Cardiac septum (tissue), 1 donor: Measurements from ENCODE around the gene MAD1L1. TPM values are rescaled to one million over a fixed set of nuclear protein-coding genes. Genes with fewer than 3 reads are reported as not detected.

Experiments
- DNase-seq: peaks from one replicate; pipeline ENCODE4 v3.0.0-alpha.2; 2020; ENCODE audit warnings: low spot score
- intact Hi-C: fragments of 100-400 bp; cut with DNase I; formaldehyde crosslinking; loops from one replicate; pipeline ENCODE4 v1.14.0; 2022
- total RNA-seq: library from RNA; stranded (reverse); fragmentation: NEBNext Ultra II Directional; extraction: Animal tissue kit (Norgen Biotek cat#: 25700); gene quantifications from one replicate; pipeline ENCODE4 v1.2.1, GENCODE V29; 2021
- donor health status: DM: no; HTN: no; CAD: no.

The MAD1L1 gene
- total RNA-seq, 1 donor from 2014 or later: 13.5 TPM

- intact Hi-C loops: no loop called here
- DNase-seq: no peak
These were observed 26.7 kb upstream of the MAD1L1 start for GRCh38 chr7:2259480-2259879.

- intact Hi-C loops: no loop called here
- DNase-seq: no peak
These were observed 26.1 kb upstream of the MAD1L1 start for GRCh38 chr7:2258661-2259365.

DNA sequence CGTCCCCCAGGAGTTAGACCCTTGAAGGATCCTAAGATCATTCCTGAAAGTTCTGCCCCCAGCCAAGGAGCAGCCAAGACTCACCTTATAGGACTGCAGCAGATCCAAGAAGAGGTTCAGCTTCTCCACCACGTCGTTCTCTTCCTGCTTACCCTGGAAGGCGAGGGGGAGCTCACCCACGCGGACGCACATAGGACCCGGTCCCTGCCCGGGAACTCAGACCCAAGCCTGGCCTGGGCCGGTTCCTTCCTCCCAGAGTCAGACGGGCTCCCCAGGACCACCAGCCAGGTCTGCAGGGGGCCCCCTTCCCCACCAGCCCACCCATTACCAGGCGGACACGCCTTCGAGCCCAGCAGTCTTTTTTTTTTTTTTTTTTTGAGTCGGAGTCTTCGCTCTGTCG is 24.9 kb upstream of the MAD1L1 start:
- intact Hi-C loops: no loop called here
- DNase-seq: no peak

DNA sequence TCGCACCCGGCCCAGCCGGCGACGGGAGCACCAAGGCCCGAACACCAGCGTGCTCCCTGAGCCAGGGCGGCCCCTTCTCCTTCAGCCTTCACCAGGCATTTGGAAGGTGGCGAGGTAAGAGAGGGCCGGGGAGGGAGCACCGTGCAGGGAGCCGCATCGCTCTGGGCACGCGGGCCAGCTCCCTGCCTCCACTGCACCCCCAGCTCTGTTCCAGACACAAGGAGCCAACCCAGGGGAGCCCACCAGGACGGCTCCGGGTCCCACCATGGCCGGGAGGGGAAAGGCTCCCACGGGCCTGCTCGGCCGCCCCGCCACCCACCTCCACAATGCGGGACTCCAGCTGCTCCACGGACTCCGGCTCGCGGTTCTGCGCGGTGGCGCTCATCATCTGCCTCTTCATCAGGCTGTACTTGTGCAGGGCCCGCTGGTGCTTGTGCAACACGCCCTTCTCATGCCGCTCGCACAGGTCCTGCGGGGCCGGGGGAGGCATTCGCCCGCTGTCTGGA is 24.4 kb upstream of the MAD1L1 start:
- intact Hi-C loops: no loop called here
- DNase-seq: no peak

- intact Hi-C loops: no loop called here
- no peak for DNase-seq
These were observed 23.7 kb upstream of the MAD1L1 start for GRCh38 chr7:2256306-2257045.

- intact Hi-C loops: no loop called here
- DNase-seq: no peak
These were observed 22.7 kb upstream of the MAD1L1 start for GRCh38 chr7:2255145-2256139.

DNA sequence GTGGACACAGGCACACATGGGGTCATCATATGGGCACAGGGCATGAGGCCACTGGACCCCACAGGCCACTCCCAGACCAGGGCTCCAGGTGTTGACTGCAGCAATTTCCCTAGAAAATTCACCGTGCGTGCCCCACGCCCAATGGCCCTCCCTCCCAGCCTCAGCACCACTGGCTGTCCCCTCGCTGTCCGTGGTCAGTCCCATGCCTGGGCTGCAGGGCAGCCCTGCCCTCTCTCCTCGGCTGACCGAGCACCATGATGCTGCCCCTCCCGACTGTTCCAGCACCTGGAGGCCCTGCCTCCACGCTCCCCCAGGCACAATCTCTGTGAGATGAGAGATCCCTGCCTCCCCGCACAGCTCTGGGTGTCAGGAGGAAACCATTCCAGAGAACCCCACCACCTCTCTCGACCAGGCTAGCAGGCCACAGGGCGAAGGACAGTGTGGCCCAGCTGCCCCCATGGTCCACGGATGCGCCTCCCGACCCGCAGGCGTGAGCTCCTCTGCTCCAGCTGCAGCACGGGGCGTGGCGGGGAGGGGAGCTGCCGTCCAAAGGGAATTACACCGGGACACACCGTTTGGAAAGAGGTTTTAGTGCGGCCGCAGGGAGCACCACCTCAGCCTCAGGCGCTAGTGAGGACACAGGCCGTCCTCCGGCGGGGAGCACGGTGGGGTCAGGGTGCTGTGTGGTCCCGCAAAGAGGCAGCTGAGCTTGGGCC is 21.8 kb upstream of the MAD1L1 start:
- DNase-seq: no peak

DNA sequence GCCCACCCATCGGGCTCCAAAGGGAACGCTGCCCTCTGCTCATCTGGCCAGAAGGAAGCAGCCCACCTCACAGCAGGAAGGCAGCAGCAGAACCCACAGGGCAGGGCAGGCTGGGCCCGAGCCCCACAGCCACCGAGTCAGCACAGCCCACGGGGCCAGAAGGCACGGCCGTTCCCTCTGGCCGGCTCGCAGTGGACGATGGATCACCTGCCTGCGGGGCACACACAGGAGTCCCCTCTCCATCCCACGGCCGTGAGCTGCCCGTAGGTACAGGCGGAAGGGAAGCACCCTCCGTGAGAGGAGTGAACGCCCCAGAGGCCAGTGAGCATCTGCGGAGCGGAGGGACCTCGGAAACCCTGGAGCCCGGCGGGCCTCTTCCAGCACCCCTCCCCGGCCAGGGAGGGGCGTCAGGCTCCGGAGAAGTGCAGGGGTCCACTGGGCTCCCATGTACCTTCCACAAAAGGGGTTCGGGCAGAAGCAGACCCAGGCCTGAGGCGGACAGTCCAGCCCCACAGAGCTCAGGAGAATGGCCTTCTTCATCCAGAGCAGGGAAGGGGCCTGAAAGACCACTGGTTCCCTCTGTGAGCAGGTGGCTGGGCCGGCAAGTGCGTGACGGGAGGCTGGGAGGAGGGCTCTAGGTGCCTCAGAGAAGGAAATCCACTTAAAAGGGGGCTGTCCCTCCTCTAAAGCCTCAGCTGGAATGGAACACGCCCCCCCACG is 20.9 kb upstream of the MAD1L1 start:
- intact Hi-C loops: no loop called here
- no peak for DNase-seq

More for the DNA sequence above, 21.8 kb upstream of the MAD1L1 start:
- intact Hi-C loops: no loop called here

GRCh38 chr7:2253021-2253420 is 20.3 kb upstream of the MAD1L1 start:
- no peak for DNase-seq
- intact Hi-C loops: no loop called here

GRCh38 chr7:2251841-2252771 is 19.4 kb upstream of the MAD1L1 start:
- intact Hi-C loops: no loop called here
- no peak for DNase-seq

GRCh38 chr7:2251381-2251780 is 18.6 kb upstream of the MAD1L1 start:
- intact Hi-C loops: no loop called here
- DNase-seq: no peak

- intact Hi-C loops: loop anchor here (5.0 kb wide), 1 partner anchor 102 kb away; the partner anchor contains the start of gene EIF3B
- no peak for DNase-seq
These were observed 17.1 kb upstream of the MAD1L1 start for GRCh38 chr7:2249744-2250323.

GRCh38 chr7:2248984-2249694 is 16.4 kb upstream of the MAD1L1 start:
- intact Hi-C loops: loop anchor here (5.0 kb wide), 1 partner anchor 103 kb away; the partner anchor contains the start of gene EIF3B
- DNase-seq: peak; percentile 84

DNA sequence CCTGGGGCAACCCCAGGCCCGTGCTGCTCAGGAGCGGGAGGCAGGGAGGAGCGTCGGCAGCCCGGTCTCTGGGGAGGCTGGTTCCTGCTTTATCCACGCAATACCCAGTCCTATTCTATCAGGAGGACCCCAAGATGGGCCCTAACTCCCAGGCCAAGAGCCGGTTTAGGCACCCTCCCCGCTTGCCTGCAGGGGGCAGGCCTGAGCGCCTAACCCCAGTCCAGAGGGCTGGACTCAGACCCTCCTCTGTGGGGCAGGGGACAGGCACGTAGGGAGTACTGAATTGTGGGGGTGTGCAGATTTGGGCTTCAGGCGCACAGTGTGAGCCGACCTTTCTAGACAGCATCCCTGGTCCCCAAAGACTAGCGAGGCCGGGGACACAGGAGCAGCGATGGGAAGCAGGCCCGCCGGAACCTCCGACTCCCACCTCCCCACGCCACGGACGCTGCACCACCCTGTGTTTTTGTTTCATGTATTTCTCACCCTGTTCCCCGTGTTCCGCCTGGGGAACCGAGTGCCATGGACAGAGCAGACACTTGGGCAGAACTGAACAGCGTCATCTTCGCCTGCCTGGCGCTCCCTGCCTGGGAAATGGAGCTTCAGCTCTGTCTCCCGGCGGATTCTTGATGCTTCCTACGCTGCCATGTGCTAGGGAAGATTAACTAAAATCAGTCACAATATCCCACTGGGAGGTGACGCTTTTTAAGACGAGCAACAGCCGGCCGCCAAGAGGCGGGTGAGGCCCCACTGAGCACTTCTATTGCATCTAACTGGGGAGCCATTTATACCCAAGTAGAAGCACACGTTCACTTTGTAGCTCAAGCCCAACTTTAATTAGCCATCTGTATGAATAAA is 14.6 kb upstream of the MAD1L1 start:
- intact Hi-C loops: loop anchor here (5.0 kb wide), 1 partner anchor 105 kb away; the partner anchor contains the start of gene EIF3B
- no peak for DNase-seq

GRCh38 chr7:2245883-2246675 is 13.3 kb upstream of the MAD1L1 start:
- intact Hi-C loops: loop anchor here (5.0 kb wide), 1 partner anchor 106 kb away; the partner anchor contains the start of gene EIF3B
- DNase-seq: no peak
